ENCODE data around the gene KRT7.

The KRT7 gene

GRCh38 chr12:52228366-52228765, 4.7 kb upstream of the KRT7 start:
- Histone ChIP-seq H3K9me2 (replicated peaks; ENCODE audit: control insufficient read depth, low read length) (no peaks in the 10 kb centered on the region), H3K4me2 (ENCODE audit: low read length) (no peak overlapping the region), H3K4me3 (ENCODE audit: low read length) (no peak overlapping the region), H3K9me3 (ENCODE audit: control insufficient read depth, insufficient read depth, low read length) (no peaks in the 10 kb centered on the region), H3K27me3 (ENCODE audit: control insufficient read depth, low read length) (peaks cover 8% of the 10 kb centered on the region), H3K79me2 (ENCODE audit: control insufficient read depth, low read length) (no peaks in the 10 kb centered on the region), H4K20me1 (ENCODE audit: control insufficient read depth, insufficient read depth, low read depth, low read length) (no peaks in the 10 kb centered on the region), H3F3A (ENCODE audit: control insufficient read depth, insufficient read depth) (no peaks in the 10 kb centered on the region), H3K27ac (ENCODE audit: low read depth, low read length) (no peak overlapping the region), H3K36me3 (ENCODE audit: control insufficient read depth, low read length) (no peaks in the 10 kb centered on the region), H3K4me1 (ENCODE audit: control insufficient read depth, low read length) (no peaks in the 10 kb centered on the region)
- TF ChIP-seq CTCF (IDR thresholded peaks at IDR 0.05; ENCODE audit: low read depth, low read length, poor library complexity, severe bottlenecking), result no peak
- no peak for TF ChIP-seq EZH2phosphoT487 (IDR thresholded peaks at IDR 0.05; ENCODE audit: borderline replicate concordance, low read length)

GRCh38 chr12:52228931-52229330, 4.1 kb upstream of the KRT7 start:
- Histone ChIP-seq H3K9me3 (ENCODE audit: control insufficient read depth, insufficient read depth, low read length) (no peaks in the 10 kb centered on the region), H3F3A (ENCODE audit: control insufficient read depth, insufficient read depth) (no peaks in the 10 kb centered on the region), H3K27ac (ENCODE audit: low read depth, low read length) (no peak overlapping the region), H3K9me2 (replicated peaks; ENCODE audit: control insufficient read depth, low read length) (no peaks in the 10 kb centered on the region), H3K4me3 (ENCODE audit: low read length) (no peak overlapping the region), H3K79me2 (ENCODE audit: control insufficient read depth, low read length) (no peaks in the 10 kb centered on the region), H3K36me3 (ENCODE audit: control insufficient read depth, low read length) (no peaks in the 10 kb centered on the region), H4K20me1 (ENCODE audit: control insufficient read depth, insufficient read depth, low read depth, low read length) (no peaks in the 10 kb centered on the region), H3K27me3 (ENCODE audit: control insufficient read depth, low read length) (peaks cover 6% of the 10 kb centered on the region), H3K4me1 (ENCODE audit: control insufficient read depth, low read length) (no peaks in the 10 kb centered on the region), H3K4me2 (ENCODE audit: low read length) (no peak overlapping the region)
- TF ChIP-seq CTCF (IDR thresholded peaks at IDR 0.05; ENCODE audit: low read depth, low read length, poor library complexity, severe bottlenecking) (no peak), EZH2phosphoT487 (IDR thresholded peaks at IDR 0.05; ENCODE audit: borderline replicate concordance, low read length) (no peak)

GRCh38 chr12:52229836-52230343, 3.2 kb upstream of the KRT7 start:
- no peak overlapping the region for H3K27ac ChIP-seq (ENCODE audit: low read depth, low read length)
- no peaks in the 10 kb centered on the region for H3F3A ChIP-seq (ENCODE audit: control insufficient read depth, insufficient read depth)
- H4K20me1 ChIP-seq (ENCODE audit: control insufficient read depth, insufficient read depth, low read depth, low read length), result no peaks in the 10 kb centered on the region
- H3K4me1 ChIP-seq (ENCODE audit: control insufficient read depth, low read length), result no peaks in the 10 kb centered on the region
- H3K4me2 ChIP-seq (ENCODE audit: low read length), result no peak overlapping the region
- no peak for TF ChIP-seq CTCF (IDR thresholded peaks at IDR 0.05; ENCODE audit: low read depth, low read length, poor library complexity, severe bottlenecking)
- no peak for TF ChIP-seq EZH2phosphoT487 (IDR thresholded peaks at IDR 0.05; ENCODE audit: borderline replicate concordance, low read length)
- no peak overlapping the region for H3K4me3 ChIP-seq (ENCODE audit: low read length)
- no peaks in the 10 kb centered on the region; the same call in none of the 2 replicates for H3K27me3 ChIP-seq (ENCODE audit: control insufficient read depth, low read length)
- no peaks in the 10 kb centered on the region for H3K36me3 ChIP-seq (ENCODE audit: control insufficient read depth, low read length)
- H3K9me2 ChIP-seq (replicated peaks; ENCODE audit: control insufficient read depth, low read length), result no peaks in the 10 kb centered on the region
- H3K79me2 ChIP-seq (ENCODE audit: control insufficient read depth, low read length), result no peaks in the 10 kb centered on the region
- no peaks in the 10 kb centered on the region for H3K9me3 ChIP-seq (ENCODE audit: control insufficient read depth, insufficient read depth, low read length)
